WTC11 (cell line): ENCODE measurements around the gene ITGB4.

ENCODE experiments used
- CREM ChIP-seq: sonication (generic); formaldehyde crosslinking; IDR thresholded peaks from 2 replicates; pipeline ENCODE4 v1.8.1; 2022; ENCODE audit warnings: mild to moderate bottlenecking, missing genetic modification reagents, moderate library complexity
- CTCF ChIP-seq: fragments of 200-600 bp; IDR thresholded peaks from 2 replicates; pipeline ENCODE4 v1.8.0; 2022; ENCODE audit warnings: antibody characterized with exemption
- E2F5 ChIP-seq: sonication (generic); formaldehyde crosslinking; IDR thresholded peaks from 2 replicates; pipeline ENCODE4 v1.8.1; 2022; ENCODE audit warnings: mild to moderate bottlenecking, moderate library complexity, missing genetic modification reagents
- MAX ChIP-seq: sonication (generic); formaldehyde crosslinking; IDR thresholded peaks from 2 replicates; pipeline ENCODE4 v1.8.0; 2022; ENCODE audit warnings: mild to moderate bottlenecking, missing genetic modification reagents
- NFE2L1 ChIP-seq: sonication (generic); formaldehyde crosslinking; IDR thresholded peaks from 2 replicates; pipeline ENCODE4 v1.8.1; 2023; ENCODE audit warnings: missing genetic modification reagents
- PRDM15 ChIP-seq: sonication (generic); formaldehyde crosslinking; IDR thresholded peaks from 2 replicates; pipeline ENCODE4 v1.8.0; 2022; ENCODE audit warnings: missing genetic modification reagents
- SP1 ChIP-seq: sonication (generic); formaldehyde crosslinking; conservative IDR thresholded peaks from 2 replicates; pipeline ENCODE4 v1.8.1; 2022; ENCODE audit warnings: missing genetic modification reagents
- USF2 ChIP-seq: sonication (generic); formaldehyde crosslinking; IDR thresholded peaks from 2 replicates; pipeline ENCODE4 v1.8.1; 2023; ENCODE audit warnings: mild to moderate bottlenecking, missing genetic modification reagents, moderate library complexity
- ZNF317 ChIP-seq: sonication (generic); formaldehyde crosslinking; IDR thresholded peaks from 2 replicates; pipeline ENCODE4 v1.8.1; 2023; ENCODE audit warnings: low read depth, mild to moderate bottlenecking, moderate library complexity, missing genetic modification reagents, borderline replicate concordance
- TF ChIP-seq, protein P1 (sequence below): sonication (generic); formaldehyde crosslinking; conservative IDR thresholded peaks from 2 replicates; pipeline ENCODE4 v1.8.1; 2022; ENCODE audit warnings: mild to moderate bottlenecking, missing genetic modification reagents
- TF ChIP-seq, protein P2 (sequence below): sonication (generic); formaldehyde crosslinking; IDR thresholded peaks from 2 replicates; pipeline ENCODE4 v1.8.1; 2022; ENCODE audit warnings: mild to moderate bottlenecking, missing genetic modification reagents, moderate library complexity, borderline replicate concordance

DNA sequence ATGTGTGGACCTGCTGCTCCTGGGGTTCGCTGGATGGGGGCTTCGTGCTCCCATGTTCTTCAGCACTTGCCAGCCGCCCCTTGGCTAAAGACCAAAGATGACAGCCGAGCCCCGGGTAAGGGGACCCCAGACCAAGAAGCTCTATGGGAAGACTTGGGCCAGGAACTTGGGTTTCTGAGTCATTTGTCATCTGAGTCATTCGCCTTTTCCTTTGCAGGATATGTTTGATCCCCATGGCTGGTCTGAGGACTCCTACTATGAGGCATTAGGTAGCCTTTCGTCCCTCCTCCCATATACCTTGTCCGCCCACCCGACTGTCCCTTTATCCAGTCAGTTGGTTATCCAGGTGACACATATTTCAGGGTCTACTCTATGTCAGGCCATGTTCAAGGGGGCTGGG is 17.7 kb upstream of the ITGB4 start:
- TF ChIP-seq, protein P1, sequence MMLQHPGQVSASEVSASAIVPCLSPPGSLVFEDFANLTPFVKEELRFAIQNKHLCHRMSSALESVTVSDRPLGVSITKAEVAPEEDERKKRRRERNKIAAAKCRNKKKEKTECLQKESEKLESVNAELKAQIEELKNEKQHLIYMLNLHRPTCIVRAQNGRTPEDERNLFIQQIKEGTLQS, result no peak
- TF ChIP-seq CTCF (no peak), MAX (CRISPR knock-in tag) (no peak), USF2 (CRISPR knock-in tag) (no peak), SP1 (CRISPR knock-in tag) (no peak), PRDM15 (CRISPR knock-in tag) (no peak), CREM (no peak), ZNF317 (CRISPR knock-in tag) (no peak), E2F5 (CRISPR knock-in tag) (no peak), NFE2L1 (CRISPR knock-in tag) (no peak)
- TF ChIP-seq, protein P2, sequence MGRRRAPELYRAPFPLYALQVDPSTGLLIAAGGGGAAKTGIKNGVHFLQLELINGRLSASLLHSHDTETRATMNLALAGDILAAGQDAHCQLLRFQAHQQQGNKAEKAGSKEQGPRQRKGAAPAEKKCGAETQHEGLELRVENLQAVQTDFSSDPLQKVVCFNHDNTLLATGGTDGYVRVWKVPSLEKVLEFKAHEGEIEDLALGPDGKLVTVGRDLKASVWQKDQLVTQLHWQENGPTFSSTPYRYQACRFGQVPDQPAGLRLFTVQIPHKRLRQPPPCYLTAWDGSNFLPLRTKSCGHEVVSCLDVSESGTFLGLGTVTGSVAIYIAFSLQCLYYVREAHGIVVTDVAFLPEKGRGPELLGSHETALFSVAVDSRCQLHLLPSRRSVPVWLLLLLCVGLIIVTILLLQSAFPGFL (CRISPR knock-in tag), result no peak
